ENCODE measurements around the gene FAM53B.

The FAM53B gene

GRCh38 chr10:124717041-124717757, 27.0 kb downstream of the FAM53B start:
- DNase-seq (ENCODE audit: low spot score), result no peak
- TF ChIP-seq CTCF (IDR thresholded peaks at IDR 0.05; ENCODE audit: extremely low read depth, insufficient read depth, missing control alignments), result no peak
- in situ Hi-C loops (cut with MboI; ENCODE audit: low pct_unique_long_range_greater_than_20kb, low sequenced_read_pairs, unreplicated experiment), result no loop called here

- in situ Hi-C loops (cut with MboI; ENCODE audit: low pct_unique_long_range_greater_than_20kb, low sequenced_read_pairs, unreplicated experiment), result no loop called here
- no peak for TF ChIP-seq CTCF (IDR thresholded peaks at IDR 0.05; ENCODE audit: extremely low read depth, insufficient read depth, missing control alignments)
Measured at GRCh38 chr10:124716369-124716768, 27.8 kb downstream of the FAM53B start.

DNA sequence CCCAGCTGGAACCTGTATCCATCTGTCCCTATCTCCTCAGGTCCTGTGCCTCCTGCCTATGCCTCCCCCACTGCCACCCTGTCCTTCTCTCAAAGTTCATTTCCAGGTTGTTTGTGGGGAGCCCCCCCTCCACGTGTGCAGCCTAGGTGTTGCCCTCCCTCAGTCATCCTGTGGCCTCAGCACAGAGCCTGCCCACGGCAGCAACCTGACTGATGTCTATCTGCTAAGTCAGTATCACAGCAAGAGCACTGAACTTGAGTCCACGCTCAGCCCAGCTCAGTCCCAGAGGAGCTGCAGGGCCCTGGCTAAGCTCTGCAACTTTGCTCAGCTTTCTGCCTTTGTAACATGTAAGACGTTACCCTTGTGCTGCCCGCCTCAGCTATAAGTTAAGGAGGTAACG, 28.7 kb downstream of the FAM53B start:
- in situ Hi-C loops (cut with MboI; ENCODE audit: low pct_unique_long_range_greater_than_20kb, low sequenced_read_pairs, unreplicated experiment), result no loop called here

More at GRCh38 chr10:124716369-124716768, 27.8 kb downstream of the FAM53B start:
- no peak for DNase-seq (ENCODE audit: low spot score)

DNA sequence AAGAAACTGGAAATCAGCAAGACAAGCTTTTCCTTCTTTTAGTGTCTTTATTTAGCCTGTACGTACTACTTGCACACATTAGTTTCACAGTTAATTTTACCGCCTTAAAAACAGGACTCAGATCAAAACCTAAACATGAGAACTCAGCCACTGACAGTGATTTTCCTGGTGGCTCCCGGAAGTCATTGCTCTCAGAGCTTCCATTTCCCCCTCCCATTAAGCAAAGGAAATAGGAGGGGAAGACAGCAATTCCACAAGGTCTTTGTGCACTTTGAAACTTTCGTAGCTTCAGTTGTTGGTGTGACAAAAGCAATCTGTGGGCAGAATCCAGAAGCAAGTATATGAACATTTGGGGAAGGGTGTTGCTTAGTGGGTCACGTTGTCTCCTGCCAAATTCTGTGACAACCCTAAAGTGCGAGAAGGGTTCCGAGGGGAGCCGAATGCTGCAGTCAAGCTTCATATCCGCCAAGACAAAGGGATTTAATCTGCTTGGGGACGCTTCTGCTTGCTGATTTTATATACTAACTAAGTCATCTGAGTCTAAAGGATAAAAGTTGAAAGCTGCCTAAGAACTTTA, 30.4 kb downstream of the FAM53B start:
- in situ Hi-C loops (cut with MboI; ENCODE audit: low pct_unique_long_range_greater_than_20kb, low sequenced_read_pairs, unreplicated experiment), result no loop called here
- no peak for DNase-seq (ENCODE audit: low spot score)
- TF ChIP-seq CTCF (IDR thresholded peaks at IDR 0.05; ENCODE audit: extremely low read depth, insufficient read depth, missing control alignments), result no peak

More for the DNA sequence above, 28.7 kb downstream of the FAM53B start:
- no peak for TF ChIP-seq CTCF (IDR thresholded peaks at IDR 0.05; ENCODE audit: extremely low read depth, insufficient read depth, missing control alignments)
- DNase-seq (ENCODE audit: low spot score), result no peak

DNA sequence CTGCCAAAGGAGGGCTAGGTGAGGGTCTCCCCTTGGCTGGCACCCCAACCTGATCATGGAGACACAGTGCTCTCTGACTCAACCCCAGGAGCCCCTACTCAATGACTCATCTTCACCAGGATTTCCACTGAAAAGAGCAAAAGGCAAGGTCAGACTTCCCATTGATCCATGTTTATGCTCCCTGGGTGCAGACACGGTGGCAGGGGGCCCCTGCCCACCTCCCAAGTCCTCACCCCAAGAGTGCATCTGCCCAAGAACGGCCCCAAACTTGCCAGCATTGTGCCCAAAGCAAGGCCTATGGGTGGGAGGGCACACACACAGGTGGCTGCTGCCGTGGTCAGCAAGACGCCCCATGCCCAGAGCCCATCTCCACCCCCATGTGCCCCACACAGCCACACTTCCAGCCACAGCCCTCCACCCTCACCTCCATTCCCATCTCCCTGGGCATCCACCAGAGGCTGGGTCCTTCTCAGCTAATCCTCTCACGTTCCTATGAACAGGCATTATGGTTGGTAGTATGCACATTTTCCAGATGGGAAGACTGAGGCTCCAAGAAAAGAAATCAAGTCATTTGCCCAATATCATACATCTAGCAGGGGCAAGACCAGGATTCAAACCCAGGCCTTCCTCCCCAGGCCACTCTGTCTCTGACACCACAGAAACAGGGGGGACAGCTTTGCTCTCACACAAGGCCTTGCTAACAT, 31.3 kb downstream of the FAM53B start:
- in situ Hi-C loops (cut with MboI; ENCODE audit: low pct_unique_long_range_greater_than_20kb, low sequenced_read_pairs, unreplicated experiment), result no loop called here
- TF ChIP-seq CTCF (IDR thresholded peaks at IDR 0.05; ENCODE audit: extremely low read depth, insufficient read depth, missing control alignments), result no peak
- DNase-seq (ENCODE audit: low spot score), result no peak

GRCh38 chr10:124711145-124711544, 33.0 kb downstream of the FAM53B start:
- no peak for TF ChIP-seq CTCF (IDR thresholded peaks at IDR 0.05; ENCODE audit: extremely low read depth, insufficient read depth, missing control alignments)
- no peak for DNase-seq (ENCODE audit: low spot score)
- in situ Hi-C loops (cut with MboI; ENCODE audit: low pct_unique_long_range_greater_than_20kb, low sequenced_read_pairs, unreplicated experiment), result no loop called here
